ENCODE data around the gene ATP5F1C. TPM values are rescaled to one million over a fixed set of nuclear protein-coding genes. Genes with fewer than 3 reads are reported as not detected.
"Not testable (repeated sequence)": the region's sequence is repeated elsewhere in the genome, so short reads cannot be mapped to it uniquely, and the experiment has no call there.

The ATP5F1C gene
- 240 TPM for polyA plus RNA-seq (2013, experiment 1 of 2)
- polyA plus RNA-seq (2013, experiment 2 of 2), result 248 TPM

DNA sequence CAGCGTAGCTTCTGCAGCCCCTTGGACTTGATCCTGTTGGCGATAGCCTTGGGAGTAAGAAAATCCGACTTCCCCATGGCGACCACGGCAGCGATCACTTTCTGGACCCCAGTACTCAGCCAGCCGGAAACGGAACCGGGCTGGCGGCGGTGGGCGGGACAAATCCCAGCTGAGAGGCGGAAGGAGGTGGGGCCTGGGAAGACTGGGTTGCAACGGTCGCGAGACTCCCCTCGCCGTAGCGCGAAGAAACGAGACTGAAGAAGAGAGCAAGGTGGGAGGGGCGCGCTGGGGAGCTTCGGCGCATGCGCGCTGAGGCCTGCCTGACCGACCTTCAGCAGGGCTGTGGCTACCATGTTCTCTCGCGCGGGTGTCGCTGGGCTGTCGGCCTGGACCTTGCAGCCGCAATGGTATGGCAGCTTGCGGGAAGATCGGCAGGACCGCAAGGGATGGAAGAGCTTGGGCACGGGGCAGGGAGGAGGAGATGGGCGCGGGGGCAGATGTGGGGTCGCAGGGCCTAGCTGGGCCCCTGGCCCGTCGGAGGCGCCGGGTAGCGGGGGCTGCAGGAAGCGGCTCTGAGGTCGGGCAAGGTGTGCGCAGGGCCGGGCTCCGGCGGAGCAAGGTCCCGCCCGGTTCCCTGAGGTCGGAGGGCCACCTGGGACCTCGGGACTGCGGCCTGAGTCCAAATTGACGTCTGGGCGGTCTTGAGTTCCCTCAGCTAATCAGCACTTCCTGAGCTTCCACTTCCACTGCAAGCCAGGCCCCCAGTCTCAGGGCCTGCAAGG is at the start of gene ATP5F1C, which contains the start of gene KIN:
TSS of gene ATP5F1C (plus strand) at position 321 of the 782 bp plus-strand sequence. CDS start at position 352, 31 bp downstream.
TSS of gene KIN (minus strand) at position 137 of the 782 bp plus-strand sequence. CDS start at position 77, 60 bp downstream.
- no peaks in the 10 kb centered on the region for H3K9me3 ChIP-seq (ENCODE audit: insufficient read depth, low read depth, low read length)
- no peaks in the 10 kb centered on the region for H3K27me3 ChIP-seq (ENCODE audit: insufficient read depth, low read length)
- peak within 1 kb of the TSS; percentile 96 for H3K4me3 ChIP-seq (ENCODE audit: low read length)
- under 1% methylated on average over 59 of the region's 59 CpGs for WGBS
- H3K27ac ChIP-seq (ENCODE audit: low read depth, low read length), result peak within 1 kb of the TSS; percentile 64
- peaks cover 10% of the 10 kb centered on the region for H3K4me1 ChIP-seq (ENCODE audit: insufficient read depth, low read length)
- peak within 1 kb of the TSS; percentile 92 for H3K9ac ChIP-seq (ENCODE audit: low read depth, low read length)
- peaks cover 11% of the 10 kb centered on the region for H3K36me3 ChIP-seq (ENCODE audit: insufficient read depth, low read length)

- WGBS, result 91% methylated on average over 20 of the region's 20 CpGs
- no peaks in the 10 kb centered on the region for H3K9me3 ChIP-seq (ENCODE audit: insufficient read depth, low read depth, low read length)
- no peak overlapping the region for H3K27ac ChIP-seq (ENCODE audit: low read depth, low read length)
- no peaks in the 10 kb centered on the region for H3K4me1 ChIP-seq (ENCODE audit: insufficient read depth, low read length)
- H3K9ac ChIP-seq (ENCODE audit: low read depth, low read length), result no peak overlapping the region
- H3K36me3 ChIP-seq (ENCODE audit: insufficient read depth, low read length), result no peaks in the 10 kb centered on the region
- H3K4me3 ChIP-seq (ENCODE audit: low read length), result no peak overlapping the region
- H3K27me3 ChIP-seq (ENCODE audit: insufficient read depth, low read length), result no peaks in the 10 kb centered on the region
These were observed 49.2 kb upstream of the ATP5F1C start for GRCh38 chr10:7738536-7739407.

GRCh38 chr10:7744307-7744706 is 43.7 kb upstream of the ATP5F1C start:
- WGBS, result 89% methylated on average over 8 of the region's 8 CpGs
- no peaks in the 10 kb centered on the region for H3K27me3 ChIP-seq (ENCODE audit: insufficient read depth, low read length)
- H3K9me3 ChIP-seq (ENCODE audit: insufficient read depth, low read depth, low read length), result no peaks in the 10 kb centered on the region
- no peak overlapping the region for H3K9ac ChIP-seq (ENCODE audit: low read depth, low read length)
- no peak overlapping the region for H3K4me3 ChIP-seq (ENCODE audit: low read length)
- no peaks in the 10 kb centered on the region for H3K4me1 ChIP-seq (ENCODE audit: insufficient read depth, low read length)
- no peak overlapping the region for H3K27ac ChIP-seq (ENCODE audit: low read depth, low read length)
- H3K36me3 ChIP-seq (ENCODE audit: insufficient read depth, low read length), result no peaks in the 10 kb centered on the region

GRCh38 chr10:7748637-7749036 is 39.3 kb upstream of the ATP5F1C start:
- 87% methylated on average over 7 of the region's 7 CpGs for WGBS
- not testable (repeated sequence) for H3K27me3 ChIP-seq (ENCODE audit: insufficient read depth, low read length); H3K27ac ChIP-seq (ENCODE audit: low read depth, low read length); H3K9me3 ChIP-seq (ENCODE audit: insufficient read depth, low read depth, low read length); H3K4me3 ChIP-seq (ENCODE audit: low read length); H3K9ac ChIP-seq (ENCODE audit: low read depth, low read length); H3K4me1 ChIP-seq (ENCODE audit: insufficient read depth, low read length)
- peaks cover 27% of the 10 kb centered on the region for H3K36me3 ChIP-seq (ENCODE audit: insufficient read depth, low read length)

DNA sequence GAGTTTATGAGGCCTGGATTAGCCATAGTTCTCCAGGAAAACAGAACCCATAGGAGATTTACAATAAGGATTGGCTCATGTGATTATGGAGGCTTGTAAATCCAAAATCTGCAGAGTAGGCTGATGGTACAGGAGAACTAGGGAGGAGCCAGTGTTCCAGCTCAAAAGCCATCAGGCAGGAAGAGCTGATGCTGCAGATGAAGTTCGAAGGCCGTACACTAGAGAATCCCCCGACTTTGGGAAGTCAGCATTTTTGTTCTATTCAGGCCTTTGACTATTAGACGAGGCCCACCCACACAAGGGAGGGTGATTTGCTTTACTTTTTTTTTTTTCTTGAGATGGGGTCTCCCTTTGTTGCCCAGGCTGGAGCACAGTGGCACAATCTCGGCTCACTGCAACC is 37.8 kb upstream of the ATP5F1C start:
- Histone ChIP-seq H3K9me3 (ENCODE audit: insufficient read depth, low read depth, low read length) (no peaks in the 10 kb centered on the region), H3K4me1 (ENCODE audit: insufficient read depth, low read length) (no peaks in the 10 kb centered on the region), H3K27ac (ENCODE audit: low read depth, low read length) (no peak overlapping the region), H3K27me3 (ENCODE audit: insufficient read depth, low read length) (no peaks in the 10 kb centered on the region), H3K4me3 (ENCODE audit: low read length) (no peak overlapping the region), H3K9ac (ENCODE audit: low read depth, low read length) (no peak overlapping the region), H3K36me3 (ENCODE audit: insufficient read depth, low read length) (peaks cover 38% of the 10 kb centered on the region)
- WGBS, result 98% methylated on average over 5 of the region's 5 CpGs

DNA sequence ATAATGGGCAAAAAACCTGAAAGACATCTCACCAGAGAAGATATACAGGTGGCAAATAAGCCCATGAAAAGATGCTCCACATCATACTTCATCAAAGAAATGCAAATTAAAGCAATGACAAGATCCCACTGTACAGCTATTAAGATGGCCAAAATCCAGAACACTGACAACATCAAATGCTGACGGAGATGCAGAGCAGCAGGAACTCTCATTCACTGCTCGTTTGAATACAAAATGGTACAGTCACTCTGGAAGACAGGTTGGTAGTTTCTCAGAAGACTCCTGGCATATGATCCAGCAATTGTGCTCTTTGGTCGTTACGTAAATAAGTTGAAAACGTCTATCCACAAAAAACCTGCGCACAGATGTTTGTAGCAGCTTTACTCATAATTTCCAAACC is 35.7 kb upstream of the ATP5F1C start:
- Histone ChIP-seq H3K36me3 (ENCODE audit: insufficient read depth, low read length) (peaks cover 57% of the 10 kb centered on the region), H3K9ac (ENCODE audit: low read depth, low read length) (no peak overlapping the region), H3K4me3 (ENCODE audit: low read length) (no peak overlapping the region), H3K27me3 (ENCODE audit: insufficient read depth, low read length) (no peaks in the 10 kb centered on the region), H3K27ac (ENCODE audit: low read depth, low read length) (no peak overlapping the region), H3K9me3 (ENCODE audit: insufficient read depth, low read depth, low read length) (no peaks in the 10 kb centered on the region), H3K4me1 (ENCODE audit: insufficient read depth, low read length) (no peaks in the 10 kb centered on the region)
- WGBS, result 95% methylated on average over 6 of the region's 6 CpGs

DNA sequence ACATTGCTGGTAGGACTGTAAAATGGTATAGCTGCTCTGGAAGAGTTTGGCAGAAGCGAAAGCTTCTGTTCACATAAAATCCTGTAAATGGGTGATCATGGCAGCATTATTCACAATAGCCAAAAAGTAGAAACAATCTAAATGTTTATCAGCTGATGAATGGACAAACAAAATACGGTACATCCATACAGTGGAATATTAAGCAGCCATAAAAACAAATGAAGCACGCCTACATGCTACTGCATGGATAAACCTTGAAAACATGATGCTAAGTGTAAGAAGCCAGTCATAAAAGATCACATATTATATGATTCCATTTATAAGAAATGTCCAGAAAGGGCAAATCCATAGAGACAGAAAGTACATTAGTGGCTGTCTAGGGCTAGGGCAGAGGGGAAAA is 32.9 kb upstream of the ATP5F1C start:
- H3K9ac ChIP-seq (ENCODE audit: low read depth, low read length), result no peak overlapping the region
- WGBS, result 100% methylated on average over 3 of the region's 3 CpGs
- no peaks in the 10 kb centered on the region for H3K4me1 ChIP-seq (ENCODE audit: insufficient read depth, low read length)
- no peaks in the 10 kb centered on the region for H3K9me3 ChIP-seq (ENCODE audit: insufficient read depth, low read depth, low read length)
- H3K36me3 ChIP-seq (ENCODE audit: insufficient read depth, low read length), result peaks cover 85% of the 10 kb centered on the region
- no peaks in the 10 kb centered on the region for H3K27me3 ChIP-seq (ENCODE audit: insufficient read depth, low read length)
- H3K27ac ChIP-seq (ENCODE audit: low read depth, low read length), result no peak overlapping the region
- no peak overlapping the region for H3K4me3 ChIP-seq (ENCODE audit: low read length)

DNA sequence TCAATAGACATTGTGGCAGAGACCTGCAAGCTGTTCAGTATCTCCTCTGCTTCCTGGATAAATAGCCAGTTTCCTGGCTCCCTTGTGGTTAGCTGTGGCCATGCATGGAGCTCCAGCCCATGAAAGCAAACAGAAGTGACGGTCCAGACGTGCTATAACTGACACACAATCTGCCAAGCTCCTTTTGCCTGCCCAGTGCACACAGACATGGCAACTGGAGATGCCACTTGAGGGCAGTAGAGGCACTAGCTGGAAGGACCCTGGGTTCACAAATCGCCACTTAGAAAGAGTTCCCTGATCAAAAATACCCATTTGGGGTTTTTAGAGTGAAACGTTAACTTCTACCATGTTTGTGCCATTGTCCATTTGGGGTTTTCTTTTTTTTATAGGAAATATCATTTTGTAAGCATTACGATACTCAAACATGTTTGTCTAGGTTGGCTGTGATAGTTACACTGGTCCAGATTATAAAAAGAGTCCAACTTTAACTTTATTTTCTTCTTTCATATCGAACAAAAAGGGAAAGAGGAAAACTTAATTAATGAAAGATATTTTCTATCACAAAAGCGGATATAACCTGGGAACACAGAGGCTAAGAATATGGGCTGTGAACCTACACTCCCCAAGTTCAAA is 31.5 kb upstream of the ATP5F1C start:
- Histone ChIP-seq H3K27me3 (ENCODE audit: insufficient read depth, low read length) (no peaks in the 10 kb centered on the region), H3K36me3 (ENCODE audit: insufficient read depth, low read length) (peaks cover 90% of the 10 kb centered on the region)

GRCh38 chr10:7763929-7764328 is 24.0 kb upstream of the ATP5F1C start:
- H3K4me3 ChIP-seq (ENCODE audit: low read length), result no peak overlapping the region
- no peaks in the 10 kb centered on the region for H3K4me1 ChIP-seq (ENCODE audit: insufficient read depth, low read length)
- no peak overlapping the region for H3K27ac ChIP-seq (ENCODE audit: low read depth, low read length)
- peaks cover 95% of the 10 kb centered on the region for H3K36me3 ChIP-seq (ENCODE audit: insufficient read depth, low read length)
- H3K27me3 ChIP-seq (ENCODE audit: insufficient read depth, low read length), result no peaks in the 10 kb centered on the region
- no peak overlapping the region for H3K9ac ChIP-seq (ENCODE audit: low read depth, low read length)
- 97% methylated on average over 4 of the region's 5 CpGs for WGBS
- H3K9me3 ChIP-seq (ENCODE audit: insufficient read depth, low read depth, low read length), result no peaks in the 10 kb centered on the region

More for the DNA sequence above, 31.5 kb upstream of the ATP5F1C start:
- Histone ChIP-seq H3K4me3 (ENCODE audit: low read length) (no peak overlapping the region), H3K9me3 (ENCODE audit: insufficient read depth, low read depth, low read length) (no peaks in the 10 kb centered on the region), H3K4me1 (ENCODE audit: insufficient read depth, low read length) (no peaks in the 10 kb centered on the region), H3K9ac (ENCODE audit: low read depth, low read length) (no peak overlapping the region), H3K27ac (ENCODE audit: low read depth, low read length) (no peak overlapping the region)
- 91% methylated on average over 4 of the region's 7 CpGs for WGBS

DNA sequence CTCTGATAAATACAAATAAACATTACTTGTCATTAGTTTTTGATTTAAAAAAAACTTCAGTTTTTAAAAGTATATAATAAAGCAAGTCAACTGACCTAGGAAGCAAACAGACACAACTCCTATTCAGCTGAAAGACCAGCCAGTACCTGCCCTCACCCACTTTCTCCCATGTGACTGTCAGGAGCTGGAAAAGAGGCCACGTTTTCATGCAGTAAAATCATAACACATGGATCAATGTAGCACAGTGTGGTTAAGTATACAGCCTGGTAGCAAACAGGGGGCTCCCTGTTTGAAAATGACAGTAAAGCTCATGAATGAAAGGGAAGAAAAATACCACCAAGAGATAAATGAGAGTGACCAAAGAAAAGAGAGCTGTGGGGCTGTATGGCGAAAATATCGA is 21.7 kb upstream of the ATP5F1C start:
- Histone ChIP-seq H3K9me3 (ENCODE audit: insufficient read depth, low read depth, low read length) (no peaks in the 10 kb centered on the region), H3K4me1 (ENCODE audit: insufficient read depth, low read length) (no peaks in the 10 kb centered on the region), H3K9ac (ENCODE audit: low read depth, low read length) (no peak overlapping the region), H3K36me3 (ENCODE audit: insufficient read depth, low read length) (peaks cover 94% of the 10 kb centered on the region), H3K27ac (ENCODE audit: low read depth, low read length) (no peak overlapping the region), H3K4me3 (ENCODE audit: low read length) (no peak overlapping the region), H3K27me3 (ENCODE audit: insufficient read depth, low read length) (no peaks in the 10 kb centered on the region)
- 98% methylated on average over 3 of the region's 3 CpGs for WGBS

- Histone ChIP-seq H3K4me3 (ENCODE audit: low read length) (no peak overlapping the region), H3K9ac (ENCODE audit: low read depth, low read length) (no peak overlapping the region), H3K9me3 (ENCODE audit: insufficient read depth, low read depth, low read length) (no peaks in the 10 kb centered on the region), H3K27ac (ENCODE audit: low read depth, low read length) (no peak overlapping the region), H3K36me3 (ENCODE audit: insufficient read depth, low read length) (peaks cover 93% of the 10 kb centered on the region), H3K4me1 (ENCODE audit: insufficient read depth, low read length) (no peaks in the 10 kb centered on the region), H3K27me3 (ENCODE audit: insufficient read depth, low read length) (no peaks in the 10 kb centered on the region)
- 96% methylated on average over 10 of the region's 10 CpGs for WGBS
These were observed 20.8 kb upstream of the ATP5F1C start for GRCh38 chr10:7767209-7767608.
